K562 (cell line): ENCODE measurements around the gene BEST4. TPM values are rescaled to one million over a fixed set of nuclear protein-coding genes. Genes with fewer than 3 reads are reported as not detected.

ENCODE experiments used
- C11orf30 ChIP-seq: fragments of 450-650 bp; IDR thresholded peaks from 2 replicates; pipeline ENCODE4 v1.6.1; 2016; ENCODE audit warnings: low read depth, mild to moderate bottlenecking
- COPS2 ChIP-seq: fragments of 450-650 bp; conservative IDR thresholded peaks from 2 replicates; pipeline ENCODE4 v1.6.1; 2016; ENCODE audit warnings: mild to moderate bottlenecking, moderate library complexity
- CXXC5 ChIP-seq: fragments of 250-450 bp; sonication (Bioruptor Pico); IDR thresholded peaks from 2 replicates; pipeline ENCODE4 v1.8.0; 2022; ENCODE audit warnings: inconsistent platforms, mild to moderate bottlenecking, moderate library complexity
- FOXP1 ChIP-seq: sonication (generic); formaldehyde crosslinking; IDR thresholded peaks from 2 replicates; pipeline ENCODE4 v1.8.0; 2022; ENCODE audit warnings: mild to moderate bottlenecking, missing genetic modification reagents
- GTF2B ChIP-seq: IDR thresholded peaks from 2 replicates; pipeline ENCODE4 v1.6.1; 2011; ENCODE audit not compliant: insufficient read length; ENCODE audit errors: extremely low read depth
- GTF2E2 ChIP-seq: fragments of 200-800 bp; sonication (Bioruptor generic); IDR thresholded peaks from 2 replicates; pipeline ENCODE4 v1.6.1; 2016; ENCODE audit warnings: missing genetic modification characterization, missing compliant biosample characterization
- JUN ChIP-seq, 2 experiments: sonication (generic) in 1 of 2; formaldehyde crosslinking in 1 of 2; IDR thresholded peaks; 2 replicates each; pipeline versions ENCODE4 v1.6.1 to v1.8.0; 2012 to 2022; ENCODE audit warnings: borderline replicate concordance in 2 of 2, mild to moderate bottlenecking in 2 of 2, improper control_type of control experiment in 1 of 2, low read depth in 1 of 2, low read length in 1 of 2, missing genetic modification reagents in 1 of 2
- MEF2A ChIP-seq: IDR thresholded peaks from 2 replicates; pipeline ENCODE4 v1.6.1; 2011; ENCODE audit warnings: low read depth, mild to moderate bottlenecking, low read length, moderate library complexity; ENCODE audit not compliant: control insufficient read depth
- PHTF2 ChIP-seq: fragments of 250-450 bp; sonication (Bioruptor Pico); IDR thresholded peaks from 2 replicates; pipeline ENCODE4 v1.5.0; 2021; ENCODE audit warnings: mild to moderate bottlenecking
- POLR2AphosphoS2 ChIP-seq: IDR thresholded peaks from 2 replicates; pipeline ENCODE4 v1.6.1; 2012; ENCODE audit warnings: low read length, improper control_type of control experiment
- POLR2B ChIP-seq: fragments of 450-650 bp; IDR thresholded peaks from 2 replicates; pipeline ENCODE4 v1.6.1; 2018; ENCODE audit warnings: low read depth; ENCODE audit not compliant: partially characterized antibody
- POLR2H ChIP-seq: IDR thresholded peaks from 2 replicates; pipeline ENCODE4 v1.6.1; 2016; ENCODE audit warnings: missing genetic modification characterization, low read depth, mild to moderate bottlenecking, control low read depth, missing compliant biosample characterization, moderate library complexity
- SAFB ChIP-seq: fragments of 200-400 bp; formaldehyde crosslinking; IDR thresholded peaks from 2 replicates; pipeline ENCODE4 v1.6.1; 2017; ENCODE audit warnings: low read depth, low read length, borderline replicate concordance
- SNIP1 ChIP-seq: fragments of 450-650 bp; IDR thresholded peaks from 2 replicates; pipeline ENCODE4 v1.7.1; 2017; ENCODE audit warnings: low read depth, mild to moderate bottlenecking
- SPI1 ChIP-seq: IDR thresholded peaks from 2 replicates; pipeline ENCODE4 v1.6.1; 2011; ENCODE audit warnings: low read depth, low read length, control low read depth, borderline replicate concordance
- TARDBP ChIP-seq: fragments of 450-650 bp; IDR thresholded peaks from 2 replicates; pipeline ENCODE4 v1.6.1; 2016
- ZNF3 ChIP-seq: fragments of 250-450 bp; sonication (Bioruptor Pico); IDR thresholded peaks from 2 replicates; pipeline ENCODE4 v1.5.0; 2021; ENCODE audit warnings: mild to moderate bottlenecking, moderate library complexity
- polyA plus RNA-seq, 8 experiments: library from polyadenylated mRNA; depleted of rRNA in 4 of 8; stranded (reverse) in 5 of 8; unstranded in 3 of 8; fragments of >200 nt; fragmentation: Nextera tagmentation in 2 of 8; fragmentation: Illumina TruSeq in 1 of 8; extraction: Ambion mirVana in 2 of 8; extraction: Trizol in 1 of 8; gene quantifications; 2 replicates each; pipeline versions ENCODE4 v1.2.1 to v1.2.3, GENCODE V29; 2011 to 2014; ENCODE audit warnings: inconsistent platforms in 1 of 8, missing spikeins in 1 of 8
- total RNA-seq, 7 experiments: library from RNA; depleted of rRNA in 6 of 7; stranded (reverse); fragments of >200 nt in 6 of 7; fragmentation: Illumina TruSeq in 2 of 7; extraction: Trizol in 2 of 7; gene quantifications; 2 replicates each; pipeline versions ENCODE4 v1.2.1 to v1.2.3, GENCODE V29; 2011 to 2021; ENCODE audit warnings: low replicate concordance in 1 of 7
- TF ChIP-seq, protein P1 (sequence below), 3 experiments: fragments of 200-800 bp in 1 of 3; sonication (Bioruptor generic) in 1 of 3; sonication (generic) in 1 of 3; formaldehyde crosslinking in 1 of 3; IDR thresholded peaks; 2 replicates each; pipeline versions ENCODE4 v1.6.1 to v1.8.0; 2016 to 2022; ENCODE audit warnings: mild to moderate bottlenecking in 2 of 3, missing compliant biosample characterization in 2 of 3, missing genetic modification characterization in 2 of 3, missing genetic modification reagents in 1 of 3
- TF ChIP-seq, protein P2 (sequence below): sonication (generic); formaldehyde crosslinking; IDR thresholded peaks from 2 replicates; pipeline ENCODE4 v1.8.0; 2022; ENCODE audit warnings: mild to moderate bottlenecking, missing genetic modification reagents
- TF ChIP-seq, protein P3 (sequence below): fragments of 250-450 bp; sonication (Bioruptor Pico); IDR thresholded peaks from 2 replicates; pipeline ENCODE4 v1.5.0; 2021

The BEST4 gene
- total and polyA plus RNA-seq, 9 of the 15 experiments (the other 6 are each of a cell fraction or from before 2014, with no cell fraction given): 0.07 to 0.11 TPM; not detected in 7

DNA sequence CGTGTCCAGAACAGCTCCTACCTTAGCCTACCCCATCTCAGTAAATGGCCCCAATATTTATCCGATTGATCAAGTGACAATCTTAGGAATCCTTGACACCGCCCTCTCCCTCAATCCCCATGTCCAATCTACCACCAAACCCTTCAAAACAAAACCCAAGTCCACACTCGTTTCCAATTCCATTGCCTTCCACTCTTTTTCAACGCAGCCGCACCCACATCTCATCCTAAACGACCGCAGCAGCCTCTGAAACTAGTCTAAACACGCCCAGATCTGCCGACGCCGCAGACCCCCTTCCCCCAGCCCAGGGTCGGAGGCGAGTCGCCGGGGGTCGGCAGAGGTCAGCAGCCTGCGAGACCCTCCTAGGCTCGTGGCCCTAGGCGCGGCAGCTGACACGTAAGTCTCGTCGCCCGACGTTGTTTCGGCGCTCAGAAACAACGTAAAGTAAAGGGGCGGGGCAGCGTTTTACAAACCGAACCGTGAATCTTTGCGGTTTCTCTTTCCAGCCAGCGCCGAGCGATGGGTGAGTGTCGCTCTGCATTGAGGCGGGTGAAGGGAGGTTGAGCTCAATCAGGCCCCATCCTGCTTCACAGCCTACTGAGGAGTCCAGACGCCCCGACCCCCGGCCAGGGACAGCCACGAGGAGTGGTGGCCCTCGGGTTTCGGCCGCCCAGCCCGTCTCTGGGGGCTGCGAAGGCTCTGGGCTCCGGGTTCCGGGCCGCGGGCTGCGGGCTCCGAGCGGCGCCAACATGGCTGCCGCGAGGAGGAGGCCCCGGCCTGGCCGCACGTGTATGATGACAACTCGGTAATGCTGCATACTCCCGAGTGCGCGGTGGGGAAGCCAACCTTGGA, 12.7 kb downstream of the BEST4 start, which contains the start of gene RPS8 (continued):
- peak; percentile 54; the same call in 1 of the 2 replicates for TF ChIP-seq JUN (IDR thresholded peaks at IDR 0.05; ENCODE audit: borderline replicate concordance, low read depth, low read length)
- peak; percentile 64; the same call in 1 of the 2 replicates for TF ChIP-seq JUN (CRISPR knock-in tag; IDR thresholded peaks at IDR 0.05; ENCODE audit: borderline replicate concordance)
- TF ChIP-seq TARDBP: peak; percentile 84
- TF ChIP-seq COPS2: no peak
- peak; percentile 99 for TF ChIP-seq POLR2B
- peak; percentile 85 for TF ChIP-seq PHTF2 (CRISPR knock-in tag)
- no peak; the same call in none of the 2 replicates for TF ChIP-seq MEF2A
- peak; percentile 97 for TF ChIP-seq CXXC5 (CRISPR knock-in tag)
- TF ChIP-seq, protein P1, sequence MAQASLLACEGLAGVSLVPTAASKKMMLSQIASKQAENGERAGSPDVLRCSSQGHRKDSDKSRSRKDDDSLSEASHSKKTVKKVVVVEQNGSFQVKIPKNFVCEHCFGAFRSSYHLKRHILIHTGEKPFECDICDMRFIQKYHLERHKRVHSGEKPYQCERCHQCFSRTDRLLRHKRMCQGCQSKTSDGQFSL (CRISPR knock-in tag; IDR thresholded peaks at IDR 0.05): peak; percentile 60; the same call in 1 of the 2 replicates
- TF ChIP-seq, protein P1 (tag; IDR thresholded peaks at IDR 0.05): no peak
- TF ChIP-seq POLR2H (tag): peak; percentile 98
- TF ChIP-seq GTF2B: peak; percentile 75
- TF ChIP-seq C11orf30: peak; percentile 96
- no peak for TF ChIP-seq SPI1
- peak; percentile 91 for TF ChIP-seq POLR2AphosphoS2
- TF ChIP-seq SAFB: no peak
- TF ChIP-seq FOXP1 (CRISPR knock-in tag): peak; percentile 74; the same call in 1 of the 2 replicates
- no peak for TF ChIP-seq ZNF3 (CRISPR knock-in tag)
- TF ChIP-seq, protein P2, sequence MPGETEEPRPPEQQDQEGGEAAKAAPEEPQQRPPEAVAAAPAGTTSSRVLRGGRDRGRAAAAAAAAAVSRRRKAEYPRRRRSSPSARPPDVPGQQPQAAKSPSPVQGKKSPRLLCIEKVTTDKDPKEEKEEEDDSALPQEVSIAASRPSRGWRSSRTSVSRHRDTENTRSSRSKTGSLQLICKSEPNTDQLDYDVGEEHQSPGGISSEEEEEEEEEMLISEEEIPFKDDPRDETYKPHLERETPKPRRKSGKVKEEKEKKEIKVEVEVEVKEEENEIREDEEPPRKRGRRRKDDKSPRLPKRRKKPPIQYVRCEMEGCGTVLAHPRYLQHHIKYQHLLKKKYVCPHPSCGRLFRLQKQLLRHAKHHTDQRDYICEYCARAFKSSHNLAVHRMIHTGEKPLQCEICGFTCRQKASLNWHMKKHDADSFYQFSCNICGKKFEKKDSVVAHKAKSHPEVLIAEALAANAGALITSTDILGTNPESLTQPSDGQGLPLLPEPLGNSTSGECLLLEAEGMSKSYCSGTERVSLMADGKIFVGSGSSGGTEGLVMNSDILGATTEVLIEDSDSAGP (CRISPR knock-in tag): peak; percentile 50; the same call in 1 of the 2 replicates
- TF ChIP-seq, protein P3, sequence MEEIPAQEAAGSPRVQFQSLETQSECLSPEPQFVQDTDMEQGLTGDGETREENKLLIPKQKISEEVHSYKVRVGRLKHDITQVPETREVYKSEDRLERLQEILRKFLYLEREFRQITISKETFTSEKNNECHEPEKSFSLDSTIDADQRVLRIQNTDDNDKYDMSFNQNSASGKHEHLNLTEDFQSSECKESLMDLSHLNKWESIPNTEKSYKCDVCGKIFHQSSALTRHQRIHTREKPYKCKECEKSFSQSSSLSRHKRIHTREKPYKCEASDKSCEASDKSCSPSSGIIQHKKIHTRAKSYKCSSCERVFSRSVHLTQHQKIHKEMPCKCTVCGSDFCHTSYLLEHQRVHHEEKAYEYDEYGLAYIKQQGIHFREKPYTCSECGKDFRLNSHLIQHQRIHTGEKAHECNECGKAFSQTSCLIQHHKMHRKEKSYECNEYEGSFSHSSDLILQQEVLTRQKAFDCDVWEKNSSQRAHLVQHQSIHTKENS (CRISPR knock-in tag): no peak; the same call in 1 of the 2 replicates
- TF ChIP-seq GTF2E2 (tag): peak; percentile 99
- TF ChIP-seq SNIP1: peak; percentile 29; the same call in 1 of the 2 replicates
